ENCODE data around the gene LMCD1. TPM values are rescaled to one million over a fixed set of nuclear protein-coding genes. Genes with fewer than 3 reads are reported as not detected.

LMCD1 gene
- total and polyA plus RNA-seq, 2 donors (not counting 1 experiment from before 2014, with no cell fraction given) = 1.4 to 4.9 TPM

DNA sequence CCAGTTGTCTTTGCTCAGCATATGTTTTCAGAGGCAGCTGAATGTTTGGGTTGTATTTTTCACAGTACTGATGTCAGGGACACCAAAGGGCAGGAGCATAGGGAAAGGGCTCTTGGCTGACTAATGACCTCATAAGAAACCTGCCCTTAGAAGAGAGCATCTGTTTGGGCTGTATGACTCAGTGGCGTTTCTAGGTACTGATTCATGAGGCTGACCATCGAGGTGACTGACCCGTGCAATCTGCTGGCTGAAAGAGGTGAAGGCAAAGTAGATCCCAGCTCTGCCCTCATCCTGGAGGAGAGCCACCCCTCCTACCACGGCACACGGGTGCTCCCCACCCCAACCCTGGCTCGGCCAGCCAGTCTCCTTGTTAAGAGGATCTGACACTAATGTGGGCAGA lies 8.3 kb downstream of the LMCD1 start:
- no peak for ATAC-seq (ENCODE audit: low read depth)
- H3K4me2 ChIP-seq (replicated peaks; ENCODE audit: low read depth, low read length, poor library complexity, severe bottlenecking) = no peak overlapping the region
- Mint-ChIP-seq H3K27me3 (no peaks in the 10 kb centered on the region), H3K27ac (no peak overlapping the region), H3K9me3 (ENCODE audit: insufficient read depth) (no peaks in the 10 kb centered on the region), H3K4me3 (no peak overlapping the region), H3K4me1 (peaks cover 8% of the 10 kb centered on the region)
- no peaks in the 10 kb centered on the region for H3K27me3 ChIP-seq (replicated peaks in 1 of 4; ENCODE audit: control extremely low read depth in 1 of 4, control insufficient read depth in 3 of 4, insufficient read depth in 4 of 4, low read length in 3 of 4)
- no peak overlapping the region for H2AFZ ChIP-seq (ENCODE audit: insufficient read depth, low read depth, low read length, poor library complexity, severe bottlenecking)
- intact Hi-C loops (cut with micrococcal nuclease) = no loop called here
- H3K4me3 ChIP-seq (ENCODE audit: control extremely low read depth in 1 of 5, extremely low read depth in 1 of 5, insufficient read depth in 1 of 5, low read depth in 2 of 5, low read length in 4 of 5) = no peak overlapping the region
- no peaks in the 10 kb centered on the region for H3K36me3 ChIP-seq (replicated peaks in 1 of 2; ENCODE audit: control extremely low read depth in 1 of 2, control insufficient read depth in 1 of 2, extremely low read depth in 1 of 2, insufficient read depth in 2 of 2, low read length in 1 of 2)
- no peak for DNase-seq
- ChIA-PET POLR2A (no interaction called here), CTCF (no interaction called here)
- no peaks in the 10 kb centered on the region for H4K20me1 ChIP-seq (ENCODE audit: control insufficient read depth, insufficient read depth, low read length, poor library complexity, severe bottlenecking)
- no peaks in the 10 kb centered on the region for H3K79me2 ChIP-seq (ENCODE audit: control insufficient read depth, insufficient read depth, low read length)
- H3K9me3 ChIP-seq (ENCODE audit: control extremely low read depth in 1 of 3, control insufficient read depth in 2 of 3, insufficient read depth in 1 of 3, low read length in 2 of 3) = peaks cover 0 to 1% (median 0%) of the 10 kb centered on the region in 3 donors
- H3K27ac ChIP-seq (ENCODE audit: low read length in 2 of 2) = no peak overlapping the region
- no peaks in the 10 kb centered on the region for H3K4me1 ChIP-seq (ENCODE audit: control insufficient read depth in 2 of 2, insufficient read depth in 2 of 2, low read length in 2 of 2)
- WGBS (ENCODE audit: insufficient coverage) = 96% methylated on average over 3 of the region's 6 CpGs
- TF ChIP-seq EZH2 (IDR thresholded peaks at IDR 0.05; ENCODE audit: borderline replicate concordance, insufficient read depth, low read depth, low read length, poor library complexity, severe bottlenecking) (no peak), CTCF (IDR thresholded peaks at IDR 0.05) (no peak)
- no peak overlapping the region for H3K9ac ChIP-seq (ENCODE audit: low read length)

DNA sequence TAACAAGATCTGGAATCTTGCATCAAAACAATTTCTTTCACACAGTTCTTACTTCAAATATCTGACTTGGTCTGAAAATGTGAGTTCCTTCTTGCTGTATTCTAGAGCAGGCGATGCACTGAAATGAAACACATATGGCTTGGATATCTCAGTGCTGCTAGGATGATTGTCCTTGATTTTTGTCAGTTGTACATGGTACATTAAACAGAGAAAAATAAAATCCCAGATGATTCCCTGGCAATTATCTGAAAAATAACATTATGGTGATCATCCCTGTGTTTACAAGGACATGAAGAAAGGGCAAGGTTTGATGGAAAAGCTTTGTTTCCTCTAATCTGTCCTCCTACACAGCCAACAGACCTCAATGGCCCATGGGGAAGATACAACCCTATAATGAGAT lies 10.6 kb downstream of the LMCD1 start:
- Histone ChIP-seq H3K27me3 (replicated peaks in 1 of 4; ENCODE audit: control extremely low read depth in 1 of 4, control insufficient read depth in 3 of 4, insufficient read depth in 4 of 4, low read length in 3 of 4) (no peaks in the 10 kb centered on the region), H3K79me2 (ENCODE audit: control insufficient read depth, insufficient read depth, low read length) (no peaks in the 10 kb centered on the region), H3K36me3 (replicated peaks in 1 of 2; ENCODE audit: control extremely low read depth in 1 of 2, control insufficient read depth in 1 of 2, extremely low read depth in 1 of 2, insufficient read depth in 2 of 2, low read length in 1 of 2) (no peaks in the 10 kb centered on the region), H3K9me3 (ENCODE audit: control extremely low read depth in 1 of 3, control insufficient read depth in 2 of 3, insufficient read depth in 1 of 3, low read length in 2 of 3) (peaks cover 0 to 1% (median 0%) of the 10 kb centered on the region in 3 donors), H3K4me1 (ENCODE audit: control insufficient read depth in 2 of 2, insufficient read depth in 2 of 2, low read length in 2 of 2) (no peaks in the 10 kb centered on the region), H3K4me3 (ENCODE audit: control extremely low read depth in 1 of 5, extremely low read depth in 1 of 5, insufficient read depth in 1 of 5, low read depth in 2 of 5, low read length in 4 of 5) (no peak overlapping the region), H3K4me2 (replicated peaks; ENCODE audit: low read depth, low read length, poor library complexity, severe bottlenecking) (no peak overlapping the region), H4K20me1 (ENCODE audit: control insufficient read depth, insufficient read depth, low read length, poor library complexity, severe bottlenecking) (no peaks in the 10 kb centered on the region), H3K27ac (ENCODE audit: low read length in 2 of 2) (no peak overlapping the region), H2AFZ (ENCODE audit: insufficient read depth, low read depth, low read length, poor library complexity, severe bottlenecking) (no peak overlapping the region), H3K9ac (ENCODE audit: low read length) (no peak overlapping the region)
- intact Hi-C loops (cut with micrococcal nuclease) = no loop called here
- Mint-ChIP-seq H3K27me3 (no peaks in the 10 kb centered on the region), H3K4me3 (no peak overlapping the region), H3K9me3 (ENCODE audit: insufficient read depth) (no peaks in the 10 kb centered on the region), H3K4me1 (peaks cover 9% of the 10 kb centered on the region), H3K27ac (no peak overlapping the region)
- CTCF ChIA-PET = no interaction called here
- TF ChIP-seq EZH2 (IDR thresholded peaks at IDR 0.05; ENCODE audit: borderline replicate concordance, insufficient read depth, low read depth, low read length, poor library complexity, severe bottlenecking) (no peak), CTCF (IDR thresholded peaks at IDR 0.05) (no peak)
- ATAC-seq (ENCODE audit: low read depth) = no peak
- DNase-seq = no peak
- no CpG with 5 or more reads among the region's 1 CpG for WGBS (ENCODE audit: insufficient coverage)
- POLR2A ChIA-PET = no interaction called here
